Glutamatergic neuron (in vitro differentiated cells): ENCODE data around the gene ACAP1. TPM values are rescaled to one million over a fixed set of nuclear protein-coding genes. Genes with fewer than 3 reads are reported as not detected.

ENCODE experiments used
- DNase-seq: peaks from one replicate; pipeline ENCODE4 v3.0.0; 2022
- H3K27ac Mint-ChIP-seq: one replicate; pipeline ENCODE4 v1.8.0; 2020; ENCODE audit warnings: mild to moderate bottlenecking, mixed read lengths, inconsistent platforms; ENCODE audit not compliant: unreplicated experiment
- H3K27me3 Mint-ChIP-seq: one replicate; pipeline ENCODE4 v1.8.0; 2020; ENCODE audit warnings: mild to moderate bottlenecking, moderate library complexity, mixed read lengths, inconsistent platforms; ENCODE audit not compliant: unreplicated experiment
- H3K36me3 Mint-ChIP-seq: one replicate; pipeline ENCODE4 v1.8.0; 2020; ENCODE audit warnings: mild to moderate bottlenecking, mixed read lengths, inconsistent platforms; ENCODE audit not compliant: unreplicated experiment
- H3K4me1 Mint-ChIP-seq: one replicate; pipeline ENCODE4 v1.8.0; 2020; ENCODE audit warnings: mild to moderate bottlenecking, low read depth, mixed read lengths, inconsistent platforms; ENCODE audit not compliant: unreplicated experiment
- H3K4me3 Mint-ChIP-seq: one replicate; pipeline ENCODE4 v1.8.0; 2020; ENCODE audit warnings: mild to moderate bottlenecking, mixed read lengths, inconsistent platforms; ENCODE audit not compliant: unreplicated experiment
- H3K9me3 Mint-ChIP-seq: one replicate; pipeline ENCODE4 v1.8.0; 2020; ENCODE audit warnings: mild to moderate bottlenecking, moderate library complexity, mixed read lengths, inconsistent platforms; ENCODE audit not compliant: unreplicated experiment
- total RNA-seq: library from RNA; stranded (reverse); fragmentation: NEBNext Ultra II Directional; extraction: Animal tissue kit (Norgen Biotek cat#: 25700); gene quantifications from one replicate; pipeline ENCODE4 v1.2.1, GENCODE V29; 2021; ENCODE audit not compliant: unreplicated experiment
- TF ChIP-seq, protein P1 (sequence below): fragments of 200-600 bp; sonication (generic); IDR thresholded peaks from one replicate; pipeline ENCODE4 v1.5.0; 2021; ENCODE audit not compliant: partially characterized antibody, unreplicated experiment

ACAP1 gene
- total RNA-seq, 1 donor from 2014 or later: not detected

- TF ChIP-seq, protein P1, sequence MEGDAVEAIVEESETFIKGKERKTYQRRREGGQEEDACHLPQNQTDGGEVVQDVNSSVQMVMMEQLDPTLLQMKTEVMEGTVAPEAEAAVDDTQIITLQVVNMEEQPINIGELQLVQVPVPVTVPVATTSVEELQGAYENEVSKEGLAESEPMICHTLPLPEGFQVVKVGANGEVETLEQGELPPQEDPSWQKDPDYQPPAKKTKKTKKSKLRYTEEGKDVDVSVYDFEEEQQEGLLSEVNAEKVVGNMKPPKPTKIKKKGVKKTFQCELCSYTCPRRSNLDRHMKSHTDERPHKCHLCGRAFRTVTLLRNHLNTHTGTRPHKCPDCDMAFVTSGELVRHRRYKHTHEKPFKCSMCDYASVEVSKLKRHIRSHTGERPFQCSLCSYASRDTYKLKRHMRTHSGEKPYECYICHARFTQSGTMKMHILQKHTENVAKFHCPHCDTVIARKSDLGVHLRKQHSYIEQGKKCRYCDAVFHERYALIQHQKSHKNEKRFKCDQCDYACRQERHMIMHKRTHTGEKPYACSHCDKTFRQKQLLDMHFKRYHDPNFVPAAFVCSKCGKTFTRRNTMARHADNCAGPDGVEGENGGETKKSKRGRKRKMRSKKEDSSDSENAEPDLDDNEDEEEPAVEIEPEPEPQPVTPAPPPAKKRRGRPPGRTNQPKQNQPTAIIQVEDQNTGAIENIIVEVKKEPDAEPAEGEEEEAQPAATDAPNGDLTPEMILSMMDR: no peak
- Mint-ChIP-seq H3K4me1 (peaks cover 9% of the 10 kb centered on the region), H3K4me3 (peak overlapping the region; percentile 81), H3K27ac (peak overlapping the region; percentile 52), H3K9me3 (peaks cover 10% of the 10 kb centered on the region), H3K27me3 (peaks cover 6% of the 10 kb centered on the region), H3K36me3 (peaks cover 3% of the 10 kb centered on the region)
- DNase-seq: no peak
Observed at GRCh38 chr17:7315570-7316235, 20.6 kb upstream of the ACAP1 start.

DNA sequence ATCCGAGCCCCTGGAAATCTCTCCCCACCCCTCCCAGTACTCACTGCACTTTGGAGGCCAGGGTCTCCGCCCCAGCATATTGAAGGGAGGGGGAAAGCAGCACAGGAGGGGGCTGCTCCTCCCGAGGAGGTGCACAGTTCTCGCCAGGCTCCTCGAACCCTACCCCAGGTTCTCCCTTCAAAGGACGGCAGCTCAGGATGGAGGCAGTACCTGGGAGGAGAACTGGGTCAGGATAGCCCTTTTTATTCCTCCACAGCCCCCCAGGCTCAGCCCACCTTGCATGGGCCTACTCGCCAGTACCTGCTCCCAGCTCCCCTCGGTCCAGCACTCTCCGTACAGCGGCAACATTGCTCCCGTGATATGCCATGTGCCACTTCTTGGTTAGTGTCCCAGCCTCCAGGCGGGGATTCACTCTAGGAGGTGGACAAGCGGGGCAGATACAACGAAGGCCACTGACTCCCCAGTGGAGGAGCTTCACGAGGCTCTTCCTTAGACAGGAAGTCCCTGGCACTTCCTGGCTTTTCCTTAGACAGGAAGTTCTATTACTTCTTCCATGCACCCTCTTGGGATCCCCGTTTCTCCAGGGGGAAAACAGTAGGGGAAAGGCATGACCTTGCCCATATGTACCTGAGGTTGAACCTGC lies 19.0 kb upstream of the ACAP1 start:
- Mint-ChIP-seq H3K27ac (no peak overlapping the region), H3K4me1 (peaks cover 9% of the 10 kb centered on the region), H3K36me3 (no peaks in the 10 kb centered on the region), H3K4me3 (no peak overlapping the region), H3K27me3 (peaks cover 8% of the 10 kb centered on the region), H3K9me3 (peaks cover 10% of the 10 kb centered on the region)
- TF ChIP-seq, protein P1: no peak
- DNase-seq: no peak

DNA sequence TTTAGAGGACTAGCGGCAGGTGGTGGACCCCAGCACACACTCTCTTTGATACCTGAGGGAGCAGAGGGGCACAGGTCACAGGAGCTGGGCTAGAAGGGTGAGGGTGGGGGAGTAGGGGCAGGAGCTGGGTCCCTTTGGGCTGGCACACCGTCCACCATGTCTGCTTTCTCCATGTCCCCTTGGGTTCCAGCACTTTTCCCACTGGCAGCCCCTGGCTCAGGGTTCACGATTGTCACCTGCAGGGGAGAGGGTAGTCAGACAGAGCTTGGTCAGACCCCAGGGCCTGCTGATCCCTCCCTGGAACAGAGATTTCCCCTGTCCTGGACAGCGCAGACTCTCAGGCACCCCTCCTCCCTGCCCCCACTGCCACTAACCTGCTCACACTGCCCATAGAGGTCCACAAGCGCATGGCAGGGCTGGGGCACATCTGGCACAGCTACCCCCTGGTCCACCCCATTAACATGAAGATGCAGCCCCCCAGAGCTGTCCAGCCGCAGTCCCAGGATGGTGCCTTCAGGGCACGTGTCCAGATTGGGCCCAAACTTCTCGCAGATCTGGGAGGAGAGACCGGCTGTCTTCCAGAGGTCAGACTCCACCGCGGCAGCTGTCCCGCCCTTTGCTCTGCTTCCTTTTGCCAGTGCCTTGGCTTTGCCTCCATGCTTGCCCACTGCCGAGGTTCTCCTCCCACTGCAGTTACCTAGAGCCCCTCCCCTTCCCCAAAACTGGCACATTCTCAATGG lies 18.0 kb upstream of the ACAP1 start:
- peaks cover 9% of the 10 kb centered on the region for H3K4me1 Mint-ChIP-seq
- TF ChIP-seq, protein P1: no peak
- H3K4me3 Mint-ChIP-seq: no peak overlapping the region
- no peak overlapping the region for H3K27ac Mint-ChIP-seq
- peaks cover 10% of the 10 kb centered on the region for H3K9me3 Mint-ChIP-seq
- no peak for DNase-seq
- peaks cover 8% of the 10 kb centered on the region for H3K27me3 Mint-ChIP-seq
- H3K36me3 Mint-ChIP-seq: no peaks in the 10 kb centered on the region

- Mint-ChIP-seq H3K9me3 (peaks cover under 1% of the 10 kb centered on the region), H3K4me1 (peaks cover under 1% of the 10 kb centered on the region), H3K36me3 (no peaks in the 10 kb centered on the region), H3K4me3 (peak overlapping the region; percentile 30), H3K27ac (no peak overlapping the region), H3K27me3 (peaks cover 3% of the 10 kb centered on the region)
- TF ChIP-seq, protein P1: no peak
- no peak for DNase-seq
Observed at GRCh38 chr17:7321466-7321865, 14.9 kb upstream of the ACAP1 start.
